GM19468 (cell line): Measurements from ENCODE around the gene APBA2.
"Not testable (repeated sequence)": the region's sequence is repeated elsewhere in the genome, so short reads cannot be mapped to it uniquely, and the experiment has no call there.

ENCODE experiments used
- ATAC-seq: cut with Tn5 transposase; IDR thresholded peaks from one replicate; pipeline ENCODE4 v1.9.1; 2021; ENCODE audit warnings: mild to moderate bottlenecking, moderate library complexity, moderate number of reproducible peaks; ENCODE audit not compliant: unreplicated experiment; ENCODE audit errors: extremely low read depth

Gene APBA2

DNA sequence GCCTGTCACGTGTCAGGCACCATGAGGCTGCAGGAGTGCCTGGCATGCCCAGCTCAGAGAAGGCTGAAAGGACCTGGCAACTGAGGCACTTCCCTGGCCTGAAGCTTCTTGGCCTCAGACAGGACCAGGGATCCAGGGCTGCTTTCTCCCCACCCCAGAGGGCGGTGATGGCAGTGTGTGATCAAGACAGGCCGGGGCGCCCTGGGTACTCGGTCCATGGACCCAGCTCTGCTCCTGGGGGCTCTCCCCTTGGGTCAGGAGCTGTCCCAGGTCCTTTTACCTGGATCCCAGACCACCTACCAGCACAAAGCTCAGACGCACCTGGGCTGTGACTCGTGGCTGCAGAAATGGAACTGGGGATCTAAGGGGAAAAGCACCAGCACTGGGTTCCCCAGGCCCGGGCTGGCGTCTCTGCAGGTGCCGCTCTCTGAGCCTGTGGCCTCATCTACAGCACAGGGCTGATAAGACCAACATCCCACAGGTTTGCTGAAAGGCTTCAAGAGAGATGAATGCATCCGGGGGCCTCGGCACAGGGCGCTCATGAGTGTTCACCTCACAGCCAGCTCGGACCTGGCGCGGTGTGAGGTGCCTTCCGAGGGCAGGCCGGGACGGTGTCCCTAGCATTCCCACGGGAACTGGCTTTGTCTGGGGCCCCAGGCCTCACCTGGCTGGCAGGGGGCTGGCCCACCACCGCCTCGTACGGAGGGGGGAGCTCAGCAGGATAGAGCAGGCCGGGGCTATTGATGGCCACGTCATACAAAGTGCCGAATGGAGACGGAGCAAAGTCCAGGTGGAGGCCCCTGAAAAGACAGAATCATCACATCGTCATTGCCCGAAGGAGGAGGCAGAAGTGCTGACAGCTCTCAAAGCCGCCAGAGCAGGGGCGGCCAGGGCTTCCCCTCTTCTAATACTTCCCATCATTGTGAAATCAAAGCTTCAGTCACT is 250.2 kb downstream of the APBA2 start:
- ATAC-seq = no peak

DNA sequence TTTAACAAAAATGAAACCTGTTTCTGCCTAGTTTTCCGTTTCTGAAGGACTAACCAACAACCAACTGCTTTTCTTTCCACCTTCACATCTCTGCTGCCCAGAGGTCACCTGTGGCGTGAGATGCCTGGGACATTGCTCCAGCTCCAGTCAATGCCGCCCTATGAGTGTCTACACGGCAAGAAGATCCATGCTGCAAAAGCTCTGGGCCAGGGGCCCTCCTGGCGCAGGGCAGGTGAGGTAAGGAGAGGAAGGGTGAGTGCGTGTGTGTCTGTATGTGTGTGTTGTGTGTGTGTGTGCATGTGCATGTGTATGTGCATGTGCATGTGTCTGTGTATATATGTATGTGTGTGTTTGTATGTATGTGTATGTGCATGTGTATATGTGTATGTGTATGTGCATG is 252.5 kb downstream of the APBA2 start:
- ATAC-seq = no peak

DNA sequence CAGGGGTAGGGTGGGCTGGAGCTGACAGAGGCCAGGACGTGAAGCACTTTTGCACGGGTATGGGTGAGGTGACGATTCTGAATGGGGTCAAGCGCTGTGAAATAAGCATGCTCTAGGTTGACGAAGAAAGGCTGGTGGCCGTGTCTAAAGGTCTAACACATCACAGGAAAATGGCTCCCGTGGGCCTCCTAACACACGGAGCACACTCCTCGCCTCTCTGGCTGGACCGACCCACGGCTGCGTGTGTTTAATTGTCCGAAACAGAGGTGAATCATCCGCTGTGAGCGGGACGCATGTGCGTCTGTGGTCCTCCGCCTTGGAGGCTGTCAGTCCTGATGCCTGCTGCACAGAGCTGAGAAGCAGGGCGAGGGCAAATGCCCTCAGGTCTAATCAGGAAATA is 253.3 kb downstream of the APBA2 start:
- ATAC-seq = no peak

DNA sequence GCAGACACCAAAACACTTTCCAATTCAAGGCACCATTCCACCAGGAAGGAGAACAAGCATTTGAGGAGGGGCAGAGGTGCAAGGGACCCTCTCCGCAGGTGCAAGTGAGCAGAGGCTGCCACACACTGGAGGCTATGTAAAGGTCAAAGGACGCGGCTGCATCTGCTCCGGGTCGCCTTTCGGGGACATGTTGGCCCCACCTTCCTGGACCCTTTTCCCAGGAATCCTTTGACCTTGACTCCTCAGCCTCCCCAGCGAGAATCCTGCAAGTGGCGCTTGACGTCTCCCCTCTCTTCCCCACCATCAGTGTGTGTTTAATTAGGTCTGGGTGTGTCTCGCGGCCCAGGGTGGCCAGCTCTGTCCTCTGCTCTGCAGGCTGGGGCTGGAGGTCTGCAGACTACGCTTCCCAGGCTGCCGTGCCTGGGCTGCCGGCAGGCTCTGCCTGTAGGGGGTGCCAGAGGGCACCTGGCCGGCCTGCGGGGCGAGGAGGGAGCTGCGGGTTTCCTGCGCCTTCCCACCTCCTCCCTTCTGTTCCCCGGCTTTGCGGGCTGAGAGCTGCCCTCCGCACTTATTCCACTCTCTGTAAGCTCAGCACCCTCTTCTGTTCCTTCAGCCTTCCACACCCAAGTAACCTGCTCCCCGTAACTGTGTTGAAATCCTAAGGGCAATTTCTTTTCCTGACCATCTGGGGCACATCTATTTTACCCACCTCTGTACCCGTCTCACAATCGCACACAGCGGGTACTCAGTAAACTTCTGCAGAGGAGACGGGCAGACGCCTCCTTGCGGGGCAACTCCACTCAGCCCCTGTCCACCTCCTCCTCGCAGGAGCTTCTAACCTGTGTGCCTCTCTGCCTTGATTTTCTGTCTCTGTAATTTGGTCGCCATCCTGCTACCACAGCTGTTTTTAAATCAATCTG is 254.0 kb downstream of the APBA2 start:
- no peak for ATAC-seq

DNA sequence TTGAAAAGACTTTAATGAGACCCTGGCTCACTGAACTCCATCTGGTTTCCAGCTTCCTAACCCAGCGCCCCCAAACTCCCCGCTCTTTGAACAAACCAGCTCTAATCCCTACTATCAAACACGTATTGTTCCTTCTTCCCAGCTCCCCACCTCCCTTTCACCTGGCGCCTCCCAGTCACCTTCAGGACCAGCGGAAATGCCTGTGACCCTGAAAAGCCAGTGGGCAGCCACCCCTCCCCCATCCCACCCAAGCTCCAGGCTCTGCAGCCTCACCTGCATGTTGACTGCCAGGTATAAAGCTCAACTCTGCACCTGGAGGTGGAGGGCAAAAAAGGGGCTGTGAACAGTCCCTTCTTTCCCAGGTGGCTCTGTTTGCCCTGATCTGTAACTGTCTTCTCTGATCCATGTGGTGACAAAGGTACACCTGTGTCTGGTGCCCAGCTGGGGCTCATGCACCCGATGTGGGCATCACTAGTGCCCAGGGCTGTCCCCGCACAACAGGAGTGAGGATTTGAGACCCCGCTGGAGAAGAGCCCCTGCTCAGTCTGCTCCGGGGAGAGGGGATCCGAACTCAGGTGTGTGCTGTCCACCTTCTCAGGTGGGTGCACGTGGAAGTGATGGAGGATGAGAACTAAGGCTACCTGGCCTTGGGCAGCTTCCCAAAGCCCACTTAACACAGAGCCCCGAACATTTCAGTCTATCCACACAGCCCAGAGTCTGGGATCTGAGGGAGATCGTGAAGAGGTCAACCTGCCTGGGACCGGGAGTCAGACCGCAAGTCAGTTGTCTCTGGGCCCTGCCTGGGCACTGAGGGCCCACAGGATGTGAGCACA is 254.9 kb downstream of the APBA2 start:
- ATAC-seq = no peak

DNA sequence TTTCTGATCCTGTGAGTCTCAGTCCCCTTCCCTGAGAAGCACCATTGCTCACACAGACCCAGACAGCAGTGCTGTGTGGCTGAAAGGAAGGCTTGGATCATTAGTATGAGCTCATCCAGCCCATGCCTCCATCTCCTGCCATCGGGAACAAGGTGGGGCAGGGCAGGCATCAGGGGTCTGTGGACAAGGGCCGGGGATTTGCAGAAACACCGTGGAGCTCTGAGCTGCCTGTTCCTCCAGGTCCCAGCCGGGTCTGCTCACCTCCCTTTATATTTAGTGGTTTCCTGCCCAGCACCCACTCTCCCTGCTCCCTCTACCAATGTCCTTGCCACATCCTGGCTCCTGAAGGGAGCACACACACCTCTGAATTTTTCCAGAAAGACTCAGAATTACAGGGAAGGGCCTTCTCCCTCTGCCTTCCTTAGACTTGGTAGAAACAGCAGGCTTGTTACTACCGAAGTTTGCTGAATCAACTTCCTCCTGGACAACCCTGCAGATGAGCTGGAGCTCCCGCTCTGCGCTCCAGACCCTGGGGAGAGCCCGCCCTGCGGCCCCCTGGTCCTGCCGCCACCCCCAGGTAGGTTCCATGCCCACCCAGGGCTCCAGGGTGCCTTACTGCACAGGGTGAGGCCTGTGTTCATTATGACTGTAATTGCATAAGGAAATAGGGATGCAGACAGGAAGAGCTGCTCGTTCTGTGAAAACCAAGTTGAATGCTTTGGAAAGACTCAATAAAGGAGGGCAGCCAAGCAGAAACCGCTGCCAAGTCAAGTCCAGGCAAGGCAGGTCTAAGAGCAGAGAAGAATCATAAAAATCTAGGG is 255.7 kb downstream of the APBA2 start:
- ATAC-seq = no peak

DNA sequence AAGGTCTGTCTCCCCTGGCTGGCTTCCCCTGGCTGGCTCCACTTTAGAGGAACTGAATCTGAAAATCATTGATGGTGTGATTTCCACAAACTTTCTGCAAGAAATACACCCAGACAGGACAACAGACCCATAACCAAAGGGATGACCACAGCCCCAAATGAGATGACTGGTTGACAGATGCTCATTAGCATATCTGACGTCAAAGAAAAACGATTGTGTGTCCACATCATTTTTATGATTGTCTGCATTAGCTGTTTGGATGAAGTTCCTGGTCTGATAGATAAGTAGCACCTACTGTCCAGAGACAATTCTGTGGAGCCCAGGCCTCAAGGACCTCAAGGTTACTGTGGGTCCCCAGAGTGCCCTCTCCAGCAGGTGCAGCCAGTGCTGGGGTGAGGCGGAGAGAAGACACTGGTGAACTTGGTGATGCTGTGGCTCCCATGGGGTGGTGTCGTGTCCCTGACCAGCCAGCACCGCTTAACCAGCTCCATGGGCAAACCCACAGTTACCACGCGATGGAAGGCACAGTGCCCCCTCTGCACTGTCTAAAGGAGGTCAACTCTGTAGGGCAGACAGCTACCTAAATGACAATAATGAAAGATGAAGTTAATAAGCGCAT is 256.5 kb downstream of the APBA2 start:
- ATAC-seq = no peak

DNA sequence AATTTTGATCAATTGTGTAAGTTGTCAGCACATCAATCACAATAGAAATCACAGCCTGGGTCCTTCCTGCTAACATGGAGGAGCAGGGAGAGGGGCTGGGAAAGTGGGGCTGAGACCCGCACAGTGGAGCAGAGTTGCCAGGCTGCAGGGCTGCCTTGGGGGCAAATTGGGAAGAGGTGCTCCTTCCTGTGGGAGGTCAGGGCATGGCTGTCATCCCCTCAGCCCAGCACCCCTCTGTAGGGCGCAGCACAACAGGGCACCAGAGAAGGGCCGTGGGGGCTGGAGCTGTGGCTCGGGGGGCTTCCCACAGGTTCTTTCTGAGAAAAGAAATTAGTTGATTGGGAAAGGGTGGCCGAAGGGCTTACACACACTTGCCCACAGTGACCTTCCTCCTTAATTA is 257.5 kb downstream of the APBA2 start:
- no peak for ATAC-seq

DNA sequence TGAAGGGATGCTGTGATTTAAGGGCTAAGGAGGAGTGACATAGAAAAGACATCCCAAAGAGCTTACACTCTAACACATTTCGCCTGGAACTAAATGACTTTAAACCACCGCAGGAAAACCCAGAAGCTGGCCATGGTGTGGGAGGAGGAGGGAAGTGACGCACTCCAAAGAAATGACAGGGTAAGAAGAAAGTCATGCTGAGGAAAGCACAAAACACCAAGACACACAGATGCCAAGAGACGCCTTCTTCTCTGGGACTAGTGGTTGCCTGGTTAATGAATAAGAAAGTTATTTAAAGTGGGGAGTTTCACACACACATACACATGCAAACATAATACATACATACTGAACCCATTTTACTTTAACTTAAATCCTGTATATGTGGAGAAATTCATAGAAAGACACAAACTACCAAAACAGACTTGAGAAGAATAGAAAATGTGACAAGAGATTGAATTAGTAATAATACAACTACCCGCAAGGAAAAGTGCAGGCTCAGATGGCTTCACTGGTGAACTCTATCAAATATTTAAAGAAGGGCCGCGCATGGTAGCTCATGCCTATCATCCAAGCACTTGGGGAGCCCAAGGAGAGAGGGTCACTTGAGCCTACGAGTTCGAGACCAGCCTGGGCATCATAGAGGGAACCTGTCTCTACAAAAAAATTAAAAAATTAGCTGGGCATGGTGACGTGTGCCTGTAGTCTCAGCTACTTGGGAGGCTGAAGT is 258.3 kb downstream of the APBA2 start:
- no peak for ATAC-seq

DNA sequence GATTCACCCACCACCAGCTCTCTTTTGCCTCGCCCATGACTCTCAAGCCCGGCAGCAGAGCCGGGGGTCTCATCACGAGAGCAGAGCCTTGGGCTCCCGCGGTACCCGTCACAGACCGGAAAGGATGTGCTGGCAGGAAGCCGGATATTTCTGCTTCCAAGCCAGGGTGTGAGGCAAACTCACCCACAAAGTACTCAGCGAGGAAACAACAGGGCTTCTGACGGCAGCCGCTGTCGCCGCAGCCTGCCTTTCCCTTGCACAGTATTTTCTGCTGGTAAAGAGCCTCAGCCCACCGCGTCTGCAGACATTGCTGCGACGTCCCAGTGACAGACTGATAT is 263.9 kb downstream of the APBA2 start:
- ATAC-seq = no peak

DNA sequence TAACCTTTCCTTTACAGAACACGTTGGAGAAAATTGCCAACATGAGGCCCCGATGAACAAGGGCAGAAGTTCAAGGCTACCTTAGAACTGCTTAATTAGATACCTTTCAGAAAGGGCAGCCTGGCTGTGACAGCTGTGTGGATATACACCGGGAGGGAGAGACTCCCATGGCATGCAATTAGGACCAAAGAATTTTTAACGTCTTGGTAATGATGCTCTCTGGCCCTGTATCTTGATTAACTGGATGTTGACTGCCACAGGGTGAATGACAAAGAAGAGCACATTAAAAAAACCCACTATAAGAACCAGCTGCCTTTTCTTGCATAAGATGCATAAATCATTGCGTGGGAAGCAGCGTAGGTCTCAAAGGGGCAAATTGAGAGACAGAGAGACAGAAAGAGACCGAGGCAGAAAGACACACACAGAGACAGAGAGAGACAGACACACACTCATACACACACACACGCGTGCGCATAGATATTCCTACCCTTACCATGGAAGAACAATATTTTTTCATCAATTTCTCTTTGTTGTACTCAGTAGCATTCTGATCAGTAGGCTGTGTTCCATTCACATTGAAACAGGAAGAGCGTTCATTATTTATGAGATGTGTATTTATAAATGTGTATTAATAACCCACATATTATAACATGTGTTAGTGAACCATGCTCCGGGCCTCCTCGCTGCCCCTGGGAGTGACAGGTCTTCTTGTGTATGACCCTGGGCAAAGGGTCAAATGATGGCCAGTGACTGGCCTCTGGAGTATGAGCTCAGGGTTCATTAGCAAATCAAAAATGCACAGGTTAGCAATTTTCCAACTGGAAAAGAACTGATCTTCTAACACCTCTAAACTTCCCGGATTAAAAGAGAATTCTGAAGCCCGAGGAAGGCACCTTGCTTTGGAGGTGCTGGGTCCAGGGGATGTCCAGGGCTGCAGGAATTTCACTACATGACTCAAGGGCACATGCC is 265.0 kb downstream of the APBA2 start:
- ATAC-seq = no peak

DNA sequence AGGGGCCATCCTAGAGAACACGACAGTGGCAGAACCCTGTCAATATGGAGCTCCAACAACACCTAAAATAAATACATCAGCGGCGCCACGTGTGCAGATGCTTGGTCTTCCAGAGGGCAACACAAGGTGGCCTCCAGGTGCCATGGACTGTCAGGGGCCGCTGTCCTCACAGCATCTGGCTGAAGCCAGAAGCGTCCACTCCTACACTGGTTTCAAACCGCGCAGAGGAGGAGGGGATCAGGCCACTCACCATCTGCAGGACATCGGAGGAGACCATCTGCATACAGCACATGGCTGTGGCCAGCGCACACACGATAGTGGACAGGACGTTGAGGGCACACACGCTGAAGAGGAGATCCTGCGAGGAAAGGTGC is 265.7 kb downstream of the APBA2 start:
- ATAC-seq = no peak

DNA sequence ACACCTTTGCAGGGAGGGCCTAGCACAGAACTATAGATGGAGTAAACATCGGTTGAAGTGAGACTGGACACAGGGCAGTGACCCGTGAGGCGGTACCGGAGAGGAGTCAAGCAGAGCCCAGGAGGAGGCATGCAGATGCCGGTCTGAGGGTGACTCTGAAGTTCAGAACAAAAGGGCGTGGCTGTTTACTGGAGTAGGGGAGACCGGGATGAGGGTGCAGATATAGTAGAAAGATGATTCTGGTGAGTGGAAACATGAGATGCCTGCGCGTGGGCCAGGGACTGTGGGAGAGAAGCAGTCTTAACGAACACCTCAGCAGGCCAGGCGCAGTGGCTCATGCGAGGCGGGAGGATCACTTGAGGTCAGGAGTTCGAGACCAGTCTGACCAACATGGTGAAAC is 270.7 kb downstream of the APBA2 start:
- ATAC-seq = no peak

DNA sequence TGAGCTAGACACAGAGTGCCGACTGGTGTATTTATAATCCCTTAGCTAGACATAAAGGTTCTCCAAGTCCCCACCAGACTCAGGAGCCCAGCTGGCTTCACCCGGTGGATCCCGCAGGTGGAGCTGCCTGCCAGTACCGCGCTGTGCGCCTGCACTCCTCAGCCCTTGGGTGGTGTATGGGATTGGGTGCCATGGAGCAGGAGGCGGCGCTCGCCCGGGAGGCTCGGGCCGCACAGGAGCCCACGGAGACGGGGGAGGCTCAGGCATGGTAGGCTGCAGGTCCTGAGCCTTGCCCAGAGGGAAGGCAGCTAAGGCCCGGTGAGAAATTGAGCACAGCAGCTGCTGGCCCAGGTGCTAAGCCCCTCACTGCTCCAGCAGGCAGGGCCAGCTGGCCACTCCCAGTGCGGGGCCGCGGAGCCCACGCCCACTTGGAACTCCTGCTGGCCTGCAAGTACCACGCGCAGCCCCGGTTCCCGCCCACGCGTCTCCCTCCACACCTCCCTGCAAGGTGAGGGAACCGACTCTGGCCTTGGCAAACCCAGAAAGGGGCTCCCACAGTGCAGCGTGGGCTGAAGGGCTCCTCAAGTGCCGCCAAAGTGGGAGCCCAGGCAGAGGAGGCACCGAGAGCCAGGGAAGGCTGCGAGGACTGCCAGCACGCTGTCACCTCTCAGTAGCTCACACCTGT is 274.1 kb downstream of the APBA2 start:
- no peak for ATAC-seq

DNA sequence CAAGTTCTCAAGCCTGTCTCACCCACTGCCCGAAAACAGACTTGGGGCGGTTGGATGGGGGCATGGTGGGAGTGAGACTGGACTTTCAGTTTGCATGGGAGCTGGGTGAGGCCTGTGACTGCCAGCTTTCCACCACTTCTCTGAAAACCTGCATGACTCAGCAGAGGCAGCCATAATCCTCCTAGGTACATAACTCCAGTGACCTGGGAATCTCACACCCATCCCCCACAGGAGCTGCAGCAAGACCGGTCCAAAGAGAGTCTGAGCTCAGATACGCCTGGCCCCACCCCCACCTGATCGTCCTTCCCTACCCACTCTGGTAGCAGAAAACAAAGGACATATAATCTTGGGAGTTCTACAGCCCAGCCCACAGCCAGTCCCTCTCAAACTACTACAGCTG is 276.6 kb downstream of the APBA2 start:
- no peak for ATAC-seq

DNA sequence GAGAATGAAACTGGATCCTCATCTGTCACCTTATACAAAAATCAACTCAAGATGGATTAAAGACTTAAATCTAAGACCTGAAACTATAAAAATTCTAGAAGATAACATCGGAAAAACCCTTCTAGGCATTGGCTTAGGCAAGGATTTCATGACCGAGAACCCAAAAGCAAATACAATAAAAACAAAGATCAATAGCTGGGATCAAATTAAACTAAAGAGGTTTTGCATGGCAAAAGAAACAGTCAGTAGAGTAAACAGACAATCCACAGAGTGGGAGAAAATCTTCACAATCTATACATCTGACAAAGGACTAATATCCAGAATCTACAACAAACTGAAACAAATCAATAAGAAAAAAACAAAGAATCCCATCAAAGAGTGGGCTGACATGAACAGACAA is 281.3 kb downstream of the APBA2 start:
- ATAC-seq = not testable (repeated sequence)
